ENCODE measurements around the gene CTDP1. TPM values are rescaled to one million over a fixed set of nuclear protein-coding genes. Genes with fewer than 3 reads are reported as not detected.

Gene CTDP1
- total RNA-seq, 1 experiment from 2014 or later = 33.7 TPM

- no peak overlapping the region for H3K4ac ChIP-seq (ENCODE audit: low read depth, low read length)
- no peak overlapping the region for H2BK120ac ChIP-seq (ENCODE audit: low read depth, low read length, poor library complexity, severe bottlenecking)
- no peak overlapping the region for H3K18ac ChIP-seq (ENCODE audit: insufficient read length, low read depth, low read length)
- H4K20me1 ChIP-seq (ENCODE audit: control insufficient read depth, insufficient read depth, insufficient read length) = peaks cover 2% of the 10 kb centered on the region
- H2BK20ac ChIP-seq (ENCODE audit: low read depth, low read length, poor library complexity, severe bottlenecking) = no peak overlapping the region
- no peaks in the 10 kb centered on the region for H3K4me1 ChIP-seq (ENCODE audit: insufficient read depth, low read length)
- H3K14ac ChIP-seq (ENCODE audit: insufficient read depth, low read length) = no peak overlapping the region
- H3K9me3 Mint-ChIP-seq = no peaks in the 10 kb centered on the region
- H3K4me1 Mint-ChIP-seq = peaks cover 8 to 18% of the 10 kb centered on the region in 2 experiments
- peaks cover 36% of the 10 kb centered on the region; the same call in 1 of the 2 replicates for H3K79me2 ChIP-seq (ENCODE audit: insufficient read depth, low read length)
- H3K27me3 Mint-ChIP-seq (ENCODE audit: low read depth) = no peaks in the 10 kb centered on the region
- no peaks in the 10 kb centered on the region for H3K23me2 ChIP-seq (ENCODE audit: insufficient read length, low read depth, low read length, poor library complexity, severe bottlenecking)
- H3K4me2 ChIP-seq (ENCODE audit: insufficient read depth, insufficient read length, low read length) = no peak overlapping the region
- no peak overlapping the region for H2BK15ac ChIP-seq (ENCODE audit: low read depth, low read length)
- H3K79me1 ChIP-seq (ENCODE audit: insufficient read depth, low read depth, low read length, poor library complexity, severe bottlenecking) = peaks cover 20% of the 10 kb centered on the region
- WGBS (ENCODE audit: extremely low coverage, insufficient read length, low lambda C conversion rate) = no CpG with 5 or more reads among the region's 6 CpGs
- no peak overlapping the region for H3T11ph ChIP-seq (ENCODE audit: low read length)
- no peak for DNase-seq
- TF ChIP-seq, protein P1, sequence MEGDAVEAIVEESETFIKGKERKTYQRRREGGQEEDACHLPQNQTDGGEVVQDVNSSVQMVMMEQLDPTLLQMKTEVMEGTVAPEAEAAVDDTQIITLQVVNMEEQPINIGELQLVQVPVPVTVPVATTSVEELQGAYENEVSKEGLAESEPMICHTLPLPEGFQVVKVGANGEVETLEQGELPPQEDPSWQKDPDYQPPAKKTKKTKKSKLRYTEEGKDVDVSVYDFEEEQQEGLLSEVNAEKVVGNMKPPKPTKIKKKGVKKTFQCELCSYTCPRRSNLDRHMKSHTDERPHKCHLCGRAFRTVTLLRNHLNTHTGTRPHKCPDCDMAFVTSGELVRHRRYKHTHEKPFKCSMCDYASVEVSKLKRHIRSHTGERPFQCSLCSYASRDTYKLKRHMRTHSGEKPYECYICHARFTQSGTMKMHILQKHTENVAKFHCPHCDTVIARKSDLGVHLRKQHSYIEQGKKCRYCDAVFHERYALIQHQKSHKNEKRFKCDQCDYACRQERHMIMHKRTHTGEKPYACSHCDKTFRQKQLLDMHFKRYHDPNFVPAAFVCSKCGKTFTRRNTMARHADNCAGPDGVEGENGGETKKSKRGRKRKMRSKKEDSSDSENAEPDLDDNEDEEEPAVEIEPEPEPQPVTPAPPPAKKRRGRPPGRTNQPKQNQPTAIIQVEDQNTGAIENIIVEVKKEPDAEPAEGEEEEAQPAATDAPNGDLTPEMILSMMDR (conservative IDR thresholded peaks at IDR 0.05) = no peak
- no peak overlapping the region for H2AFZ ChIP-seq (ENCODE audit: low read length)
- no peak overlapping the region for H4K91ac ChIP-seq (ENCODE audit: insufficient read length, low read depth, low read length)
- no peak overlapping the region for H3K23ac ChIP-seq (ENCODE audit: insufficient read length, low read depth, low read length)
- H2BK5ac ChIP-seq (ENCODE audit: insufficient read length, low read length) = no peak overlapping the region
- no peak overlapping the region for H4K8ac ChIP-seq (replicated peaks; ENCODE audit: insufficient read length, low read depth, low read length)
- no peak overlapping the region for H3K9ac ChIP-seq (ENCODE audit: extremely low read depth, insufficient read length, low read length)
- H3K27ac Mint-ChIP-seq = peak overlapping the region in 2 of 3 experiments; percentile 18 to 71; a peak in 2 of 7 replicates
- no peak overlapping the region for H3K27ac ChIP-seq (ENCODE audit: insufficient read length, low read depth, low read length)
- H2AK5ac ChIP-seq (ENCODE audit: insufficient read length, low read length) = no peak overlapping the region
- no peaks in the 10 kb centered on the region for H3K9me3 ChIP-seq (ENCODE audit: control insufficient read depth, low read depth, low read length)
- no peak overlapping the region for H4K5ac ChIP-seq (ENCODE audit: insufficient read length, low read depth, low read length)
- H3K27me3 ChIP-seq (ENCODE audit: insufficient read depth, low read length) = no peaks in the 10 kb centered on the region
- no peak overlapping the region for H3K4me3 Mint-ChIP-seq
- peaks cover 0 to 5% (median 0%) of the 10 kb centered on the region in 3 experiments; a peak in 3 of 7 replicates for H3K36me3 Mint-ChIP-seq (ENCODE audit: insufficient read depth in 1 of 3, low read depth in 3 of 3)
- no peak overlapping the region for H2BK12ac ChIP-seq (ENCODE audit: insufficient read length, low read depth, low read length)
- no peak overlapping the region for H3K56ac ChIP-seq (ENCODE audit: insufficient read length, low read depth, low read length)
These were observed 10.5 kb downstream of the CTDP1 start for GRCh38 chr18:79690071-79690470.

All from H9 (cell line).